Measurements from ENCODE around the gene ASF1A.

Gene ASF1A

GRCh38 chr6:118917546-118918328 lies 23.8 kb downstream of the ASF1A start:
- no peak for DNase-seq

GRCh38 chr6:118918329-118918725 lies 24.4 kb downstream of the ASF1A start:
- no peak for DNase-seq

DNA sequence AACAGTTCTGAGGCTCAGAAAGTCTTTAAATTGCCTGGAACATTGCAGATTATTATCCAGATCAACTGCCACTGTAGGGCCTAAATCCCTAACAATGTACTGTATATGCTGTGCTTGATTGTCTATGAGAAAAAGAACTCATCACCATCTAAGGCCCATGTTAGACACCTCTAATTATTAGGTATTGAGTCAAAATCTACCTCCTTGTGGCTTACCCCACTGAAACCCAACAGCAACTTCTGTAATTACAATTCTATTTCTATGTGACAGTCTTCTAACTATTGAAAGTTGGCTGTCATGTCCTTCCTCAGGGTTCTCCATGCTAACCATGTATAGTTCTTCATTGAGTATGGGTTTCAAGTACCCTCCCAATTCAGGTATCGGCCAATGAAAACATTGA lies 27.1 kb downstream of the ASF1A start:
- no peak for DNase-seq

GRCh38 chr6:118923035-118923434 lies 29.1 kb downstream of the ASF1A start:
- DNase-seq = no peak

DNA sequence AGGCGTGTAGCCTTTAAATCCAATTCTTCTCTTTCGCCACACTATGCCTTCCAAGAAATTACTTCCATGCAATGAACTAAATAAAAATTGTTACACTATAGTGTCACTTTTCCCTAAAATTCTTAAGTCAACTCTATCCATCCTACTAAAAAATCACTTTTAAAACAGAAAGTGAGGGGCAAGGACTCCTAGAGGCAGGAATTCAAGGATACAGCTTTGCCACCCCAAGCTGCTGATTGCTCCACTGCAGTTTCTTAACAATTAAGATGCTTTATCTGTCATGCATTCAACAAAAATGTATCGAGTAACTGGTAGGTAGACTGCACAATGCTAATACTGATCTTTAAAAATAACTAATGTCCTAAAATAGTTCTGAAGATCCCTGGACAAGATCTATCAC lies 36.7 kb downstream of the ASF1A start:
- no peak for DNase-seq

DNA sequence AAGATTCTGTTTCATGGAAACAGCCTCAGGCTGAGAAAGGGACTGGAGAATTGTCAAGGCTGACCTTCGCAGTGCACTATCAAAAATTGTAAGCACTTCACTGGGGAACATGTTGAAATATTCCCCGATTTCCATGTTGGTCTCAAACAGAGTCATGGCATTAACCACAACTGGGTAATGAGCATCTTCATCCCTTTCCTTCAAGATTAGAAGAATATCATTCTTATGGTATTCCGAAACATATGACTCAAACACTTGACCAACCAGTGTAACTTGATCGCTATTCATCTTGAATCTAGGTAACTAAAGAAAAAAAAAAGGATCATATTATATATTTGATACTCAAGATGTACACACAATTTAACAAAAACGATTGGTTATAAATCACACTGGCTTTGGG lies 37.5 kb downstream of the ASF1A start:
- no peak for DNase-seq

- no peak for DNase-seq
Measured at GRCh38 chr6:118932421-118932820, 38.5 kb downstream of the ASF1A start.

- no peak for DNase-seq
Measured at GRCh38 chr6:118933855-118934460, 40.0 kb downstream of the ASF1A start.

DNA sequence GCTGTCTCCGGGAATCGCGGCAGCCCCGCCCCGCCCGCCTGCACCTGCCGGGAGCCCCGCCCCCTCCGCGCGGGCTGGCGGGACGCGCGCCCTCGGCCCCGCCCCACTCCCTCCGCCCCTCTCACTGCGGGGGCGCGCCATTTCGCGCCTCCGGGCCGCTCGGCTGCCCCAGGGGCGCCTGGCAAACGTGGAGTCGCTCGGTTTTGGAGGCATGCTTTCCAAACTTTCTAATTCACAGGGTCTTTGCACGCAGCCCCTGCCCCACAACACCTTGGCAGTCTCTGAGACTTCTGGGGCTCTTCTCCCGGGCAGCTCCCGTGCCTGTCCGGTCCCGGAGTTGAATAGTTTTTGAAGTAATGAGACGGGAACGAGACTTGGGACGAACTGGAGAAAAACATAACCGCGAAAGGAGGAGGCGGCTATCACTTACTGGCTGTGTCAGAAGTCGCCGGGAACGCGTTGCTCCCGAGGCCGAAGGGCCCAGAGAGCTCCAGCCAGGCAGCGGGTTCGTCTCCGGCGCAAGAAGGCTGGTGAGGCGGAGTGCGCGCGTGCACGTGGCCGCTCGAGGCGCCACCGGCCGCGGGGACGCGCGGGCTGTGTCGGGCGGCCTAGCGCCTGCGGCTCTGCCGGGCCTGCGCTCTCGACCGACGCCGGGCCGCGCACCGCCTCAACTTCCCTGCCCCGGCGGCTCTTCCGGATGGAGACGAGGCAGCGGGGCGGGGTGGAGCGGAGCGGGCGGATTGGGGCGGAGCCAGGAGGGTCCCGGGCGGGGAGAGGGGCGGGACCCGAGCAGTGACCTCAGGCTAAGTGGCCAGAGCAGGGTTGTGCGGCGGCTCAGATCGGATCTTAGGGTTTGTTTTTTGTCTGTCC lies 40.7 kb downstream of the ASF1A start, which contains the start of gene MCM9:
MCM9 (minus strand) TSS at position 699 of the 870 bp plus-strand sequence. CDS start 3,436 bp downstream, outside the sequence.
- DNase-seq = peak; percentile 78 to 88

GRCh38 chr6:118935331-118935668 lies 41.3 kb downstream of the ASF1A start:
- no peak for DNase-seq

- DNase-seq = no peak
Measured at GRCh38 chr6:118935978-118936703, 42.2 kb downstream of the ASF1A start.

DNA sequence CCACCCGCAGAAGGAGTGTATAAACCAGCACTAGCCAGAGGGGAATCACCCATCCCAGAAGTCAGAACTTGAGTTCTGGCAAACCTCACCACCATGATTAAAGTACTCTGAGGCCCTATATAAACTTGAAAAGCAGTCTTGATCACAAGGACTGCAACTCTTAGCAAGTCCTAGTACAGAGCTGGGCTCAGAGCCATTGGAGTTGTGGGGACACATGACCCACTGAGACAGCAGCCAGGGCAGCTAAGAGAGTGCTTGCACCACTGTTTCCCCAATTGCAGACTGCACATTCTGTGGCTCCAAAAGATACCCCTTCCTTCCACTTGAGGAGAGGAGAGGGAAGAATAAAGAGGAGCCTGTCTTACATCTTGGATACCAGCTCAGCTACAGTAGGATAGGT lies 45.7 kb downstream of the ASF1A start:
- DNase-seq = no peak

GRCh38 chr6:118940770-118941169 lies 46.8 kb downstream of the ASF1A start:
- no peak for DNase-seq

DNA sequence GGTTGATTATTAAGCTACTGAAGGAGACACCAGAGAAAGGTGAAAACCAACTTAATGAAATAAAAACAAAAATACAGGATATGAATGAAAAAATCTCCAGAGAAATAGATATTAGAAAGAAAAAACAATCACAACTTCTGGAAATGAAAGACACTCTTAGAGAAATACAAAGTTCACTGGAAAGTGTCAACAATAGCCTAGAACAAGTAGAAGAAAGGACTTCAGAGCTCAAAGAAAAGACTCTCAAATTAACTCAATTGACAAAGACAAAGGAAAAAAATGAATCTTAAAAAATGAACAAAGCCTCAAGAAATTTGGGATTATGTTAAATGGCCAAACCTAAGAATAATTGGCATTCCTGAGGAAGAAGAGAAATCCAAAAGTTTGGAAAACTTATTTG lies 51.3 kb downstream of the ASF1A start:
- no peak for DNase-seq

- no peak for DNase-seq
Measured at GRCh38 chr6:118952683-118953082, 58.7 kb downstream of the ASF1A start.

DNA sequence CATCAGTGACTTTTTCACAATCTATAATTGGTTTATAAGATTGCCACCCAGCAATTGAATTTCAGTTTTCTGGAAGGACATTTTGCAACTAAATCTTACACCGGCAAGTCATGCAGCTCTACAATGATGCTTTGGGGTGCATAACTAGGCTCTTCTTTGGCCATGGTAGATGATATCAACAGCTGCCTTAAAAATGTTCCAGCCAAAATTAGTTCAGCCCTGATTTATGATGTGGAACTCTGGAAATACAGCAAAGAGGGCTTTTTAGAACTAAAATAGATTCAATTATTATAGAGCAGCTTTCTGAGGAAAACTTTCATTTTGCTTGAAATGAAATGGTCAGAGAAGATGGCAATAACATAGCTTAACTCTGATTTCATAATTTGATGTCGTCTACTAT lies 59.4 kb downstream of the ASF1A start:
- DNase-seq = no peak

Measured in NCI-H1930 (cell line).